PFSK-1 (cell line): Measurements from ENCODE around the gene TCTA.
A peak's percentile ranks its signal among the peaks of the same experiment; 100 is the strongest.

Experiments
- POLR2AphosphoS5 ChIP-seq: IDR thresholded peaks from 2 replicates; pipeline ENCODE4 v1.6.1; 2012; ENCODE audit warnings: low read depth, mild to moderate bottlenecking, control low read depth, low read length, moderate library complexity
- REST ChIP-seq, 2 experiments: IDR thresholded peaks; 2 replicates each; pipeline versions ENCODE4 v1.6.1 to v1.8.0; 2011 to 2012; ENCODE audit warnings: low read depth in 2 of 2, low read length in 2 of 2, control low read depth in 1 of 2, inconsistent platforms in 1 of 2, mild to moderate bottlenecking in 1 of 2, moderate library complexity in 1 of 2; ENCODE audit not compliant: insufficient read depth in 1 of 2

DNA sequence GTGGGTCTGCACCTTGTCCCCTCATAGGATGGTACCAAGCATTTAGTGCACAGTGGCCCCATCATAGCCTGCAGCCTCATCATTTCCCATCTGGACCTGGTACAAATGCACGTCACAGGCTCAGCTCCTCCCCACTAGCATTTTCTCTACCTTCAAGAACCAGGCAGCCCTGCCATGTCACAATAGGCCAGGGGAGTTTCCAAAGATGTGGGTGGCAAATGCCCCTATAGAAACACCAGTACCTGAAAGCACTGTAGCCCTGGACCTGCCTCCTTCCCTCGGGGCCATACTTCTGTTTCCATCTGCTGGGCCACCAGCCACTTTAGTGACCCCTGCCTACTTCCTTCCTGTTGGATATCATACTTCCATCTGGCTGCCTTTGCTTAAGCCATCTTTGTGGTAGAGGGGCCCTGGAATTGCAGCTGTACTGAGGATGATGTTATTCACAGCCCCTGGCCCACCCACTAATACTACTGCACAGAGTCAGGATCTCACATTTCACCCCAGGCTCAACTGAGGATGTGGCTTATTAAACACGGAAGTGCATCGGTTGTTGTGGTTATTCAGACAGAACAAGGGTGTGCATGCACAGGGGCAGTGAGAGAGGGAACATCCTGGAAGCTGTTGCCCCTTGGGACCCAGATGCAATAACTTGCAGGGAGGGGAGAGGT is 3.8 kb downstream of the TCTA start:
- TF ChIP-seq POLR2AphosphoS5, result no peak
- TF ChIP-seq REST (IDR thresholded peaks at IDR 0.05; ENCODE audit: insufficient read depth in 1 of 2, low read depth in 2 of 2, low read length in 2 of 2), result 0 out of 4 replicates have a peak, but pooled peaks of 1 of the 2 experiments have one; percentile 43
